OCI-LY3 (cell line): ENCODE measurements around the gene DSTN.
A peak's percentile ranks its signal among the peaks of the same experiment; 100 is the strongest.

ENCODE experiments used
- H2AFZ ChIP-seq: fragments of 200-600, 300-600 bp; shearing (Covaris generic); 2 replicates; pipeline ENCODE4 v1.6.0; 2014; ENCODE audit warnings: antibody characterized with exemption, low read depth, low read length
- H3K27ac ChIP-seq: fragments of 200-600, 300-600 bp; sonication (generic); 2 replicates; pipeline ENCODE4 v1.5.1; 2014; ENCODE audit warnings: mild to moderate bottlenecking, low read length, moderate library complexity, mixed read lengths
- H3K27me3 ChIP-seq: fragments of 200-600, 300-600 bp; sonication (generic); 2 replicates; pipeline ENCODE4 v1.6.1; 2014; ENCODE audit warnings: low read depth, low read length, mixed read lengths
- H3K36me3 ChIP-seq: fragments of 200-600, 300-600 bp; sonication (generic); replicated peaks from 2 replicates; pipeline ENCODE3; 2014; ENCODE audit warnings: low read depth, low read length, mixed read lengths
- H3K4me1 ChIP-seq: fragments of 300-600, 200-600 bp; sonication (generic); 2 replicates; pipeline ENCODE4 v1.6.1; 2014; ENCODE audit warnings: low read length, mixed read lengths
- H3K4me2 ChIP-seq: fragments of 200-600, 300-600 bp; sonication (generic); 2 replicates; pipeline ENCODE4 v1.6.1; 2014; ENCODE audit warnings: low read length, mixed read lengths
- H3K4me3 ChIP-seq: fragments of 300-600, 200-600 bp; sonication (generic); 2 replicates; pipeline ENCODE4 v1.5.1; 2014; ENCODE audit warnings: antibody characterized with exemption, mild to moderate bottlenecking, low read length, moderate library complexity
- H3K79me2 ChIP-seq: fragments of 300-600, 200-600 bp; shearing (Covaris generic); 2 replicates; pipeline ENCODE4 v1.6.1; 2014; ENCODE audit warnings: mild to moderate bottlenecking, low read length, mixed read lengths
- H3K9ac ChIP-seq: fragments of 300-600, 200-600 bp; shearing (Covaris generic); 2 replicates; pipeline ENCODE4 v1.6.0; 2014; ENCODE audit warnings: mild to moderate bottlenecking, low read length, moderate library complexity
- H3K9me3 ChIP-seq: fragments of 200-600, 300-600 bp; shearing (Covaris generic); 2 replicates; pipeline ENCODE4 v1.6.1; 2014; ENCODE audit warnings: low read length, mixed read lengths; ENCODE audit not compliant: insufficient read depth
- H4K20me1 ChIP-seq: fragments of 200-600, 300-600 bp; sonication (generic); 2 replicates; pipeline ENCODE4 v1.6.1; 2016; ENCODE audit warnings: low read length, mixed read lengths; ENCODE audit not compliant: insufficient read depth
- EZH2phosphoT487 ChIP-seq: fragments of 200-600 bp; shearing (Covaris generic); IDR thresholded peaks from 2 replicates; pipeline ENCODE4 v1.6.1; 2018; ENCODE audit warnings: antibody characterized with exemption, mixed run types, low read depth
- TF ChIP-seq, protein P1 (sequence below): fragments of 200-600, 300-600 bp; sonication (generic); IDR thresholded peaks from 2 replicates; pipeline ENCODE4 v1.5.1; 2014; ENCODE audit warnings: antibody characterized with exemption, low read length, low read depth

DSTN gene

GRCh38 chr20:17646961-17647301, 77.1 kb downstream of the DSTN start:
- Histone ChIP-seq H2AFZ (no peak overlapping the region), H3K4me2 (no peak overlapping the region), H3K27ac (no peak overlapping the region), H3K9ac (no peak overlapping the region), H4K20me1 (peaks cover 30% of the 10 kb centered on the region), H3K79me2 (no peaks in the 10 kb centered on the region), H3K9me3 (no peaks in the 10 kb centered on the region), H3K4me1 (peaks cover 18% of the 10 kb centered on the region), H3K4me3 (no peak overlapping the region), H3K36me3 (no peaks in the 10 kb centered on the region), H3K27me3 (no peaks in the 10 kb centered on the region)
- TF ChIP-seq, protein P1, sequence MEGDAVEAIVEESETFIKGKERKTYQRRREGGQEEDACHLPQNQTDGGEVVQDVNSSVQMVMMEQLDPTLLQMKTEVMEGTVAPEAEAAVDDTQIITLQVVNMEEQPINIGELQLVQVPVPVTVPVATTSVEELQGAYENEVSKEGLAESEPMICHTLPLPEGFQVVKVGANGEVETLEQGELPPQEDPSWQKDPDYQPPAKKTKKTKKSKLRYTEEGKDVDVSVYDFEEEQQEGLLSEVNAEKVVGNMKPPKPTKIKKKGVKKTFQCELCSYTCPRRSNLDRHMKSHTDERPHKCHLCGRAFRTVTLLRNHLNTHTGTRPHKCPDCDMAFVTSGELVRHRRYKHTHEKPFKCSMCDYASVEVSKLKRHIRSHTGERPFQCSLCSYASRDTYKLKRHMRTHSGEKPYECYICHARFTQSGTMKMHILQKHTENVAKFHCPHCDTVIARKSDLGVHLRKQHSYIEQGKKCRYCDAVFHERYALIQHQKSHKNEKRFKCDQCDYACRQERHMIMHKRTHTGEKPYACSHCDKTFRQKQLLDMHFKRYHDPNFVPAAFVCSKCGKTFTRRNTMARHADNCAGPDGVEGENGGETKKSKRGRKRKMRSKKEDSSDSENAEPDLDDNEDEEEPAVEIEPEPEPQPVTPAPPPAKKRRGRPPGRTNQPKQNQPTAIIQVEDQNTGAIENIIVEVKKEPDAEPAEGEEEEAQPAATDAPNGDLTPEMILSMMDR = no peak
- no peak for TF ChIP-seq EZH2phosphoT487

DNA sequence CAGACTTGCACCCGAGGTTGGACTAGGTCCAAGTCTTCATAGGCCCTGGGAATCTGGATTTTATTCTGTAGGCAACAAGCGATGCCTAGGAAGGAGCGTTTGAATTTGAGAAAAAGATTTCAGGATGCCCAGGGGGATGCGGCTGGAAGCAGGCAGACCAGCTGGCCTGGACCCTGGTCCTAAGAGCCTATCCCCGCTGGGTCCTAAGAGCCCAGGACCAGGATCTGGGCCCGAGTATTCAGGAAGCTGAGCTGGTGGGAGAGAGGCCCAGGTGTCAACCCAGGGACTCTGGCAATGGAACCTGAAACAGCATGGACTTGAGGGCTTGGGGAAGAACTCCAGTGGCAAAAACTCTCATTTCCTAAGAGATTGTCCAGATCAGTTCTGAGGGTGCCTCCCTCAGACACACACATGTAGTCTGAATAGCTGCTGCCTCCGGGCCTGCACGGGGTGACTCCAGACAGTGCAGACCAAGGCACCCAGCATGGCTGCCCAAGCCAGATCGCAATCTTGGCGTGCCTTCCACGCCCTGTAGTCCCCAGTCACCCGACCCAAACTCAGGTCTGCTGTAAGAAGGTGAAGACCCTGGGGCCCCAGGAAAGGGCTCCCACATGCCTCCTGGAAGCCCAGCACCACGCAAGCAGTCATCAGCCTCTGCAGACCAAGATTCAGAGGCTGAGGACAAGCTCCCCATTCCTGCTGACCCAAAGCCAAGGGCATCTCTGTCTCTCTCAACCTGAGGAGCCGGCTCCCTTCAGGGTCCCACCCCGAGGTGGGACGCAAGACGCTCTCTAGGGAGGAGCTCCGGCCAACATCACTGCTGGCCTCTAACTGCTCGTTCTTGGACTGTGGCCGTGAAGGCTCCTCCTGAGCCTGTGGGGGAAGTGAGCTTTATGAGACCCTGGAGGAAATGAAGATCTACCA, 77.8 kb downstream of the DSTN start:
- no peaks in the 10 kb centered on the region for H3K9me3 ChIP-seq
- no peak overlapping the region for H3K4me3 ChIP-seq
- no peaks in the 10 kb centered on the region for H3K79me2 ChIP-seq
- H3K27ac ChIP-seq = no peak overlapping the region
- H3K9ac ChIP-seq = no peak overlapping the region
- H3K4me2 ChIP-seq = no peak overlapping the region
- no peak for TF ChIP-seq EZH2phosphoT487
- TF ChIP-seq, protein P1 = no peak
- H4K20me1 ChIP-seq = peaks cover 30% of the 10 kb centered on the region
- no peaks in the 10 kb centered on the region for H3K27me3 ChIP-seq
- no peaks in the 10 kb centered on the region for H3K36me3 ChIP-seq
- peaks cover 18% of the 10 kb centered on the region for H3K4me1 ChIP-seq
- no peak overlapping the region for H2AFZ ChIP-seq

DNA sequence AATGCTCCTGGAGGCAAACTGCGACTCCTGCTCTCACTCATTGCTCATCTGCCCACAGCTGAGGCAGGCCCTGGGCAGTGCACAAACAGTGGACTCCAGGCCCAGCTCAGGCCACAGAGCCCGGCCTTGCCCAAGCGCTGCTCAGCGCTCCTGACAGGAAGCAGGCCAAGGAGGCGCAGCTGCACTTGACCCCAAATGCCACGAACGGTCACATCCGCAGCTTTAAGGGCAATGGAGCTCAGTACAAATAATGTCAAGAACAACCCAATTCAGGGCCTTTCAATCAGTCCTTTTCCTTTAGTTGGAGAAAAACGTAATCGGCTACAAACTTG, 78.4 kb downstream of the DSTN start:
- Histone ChIP-seq H3K27me3 (no peaks in the 10 kb centered on the region), H2AFZ (no peak overlapping the region), H3K36me3 (no peaks in the 10 kb centered on the region), H3K79me2 (no peaks in the 10 kb centered on the region), H3K27ac (no peak overlapping the region), H3K9ac (no peak overlapping the region), H3K9me3 (no peaks in the 10 kb centered on the region), H3K4me1 (peaks cover 18% of the 10 kb centered on the region), H3K4me2 (no peak overlapping the region), H4K20me1 (peaks cover 30% of the 10 kb centered on the region), H3K4me3 (no peak overlapping the region)
- no peak for TF ChIP-seq EZH2phosphoT487
- TF ChIP-seq, protein P1 = no peak

DNA sequence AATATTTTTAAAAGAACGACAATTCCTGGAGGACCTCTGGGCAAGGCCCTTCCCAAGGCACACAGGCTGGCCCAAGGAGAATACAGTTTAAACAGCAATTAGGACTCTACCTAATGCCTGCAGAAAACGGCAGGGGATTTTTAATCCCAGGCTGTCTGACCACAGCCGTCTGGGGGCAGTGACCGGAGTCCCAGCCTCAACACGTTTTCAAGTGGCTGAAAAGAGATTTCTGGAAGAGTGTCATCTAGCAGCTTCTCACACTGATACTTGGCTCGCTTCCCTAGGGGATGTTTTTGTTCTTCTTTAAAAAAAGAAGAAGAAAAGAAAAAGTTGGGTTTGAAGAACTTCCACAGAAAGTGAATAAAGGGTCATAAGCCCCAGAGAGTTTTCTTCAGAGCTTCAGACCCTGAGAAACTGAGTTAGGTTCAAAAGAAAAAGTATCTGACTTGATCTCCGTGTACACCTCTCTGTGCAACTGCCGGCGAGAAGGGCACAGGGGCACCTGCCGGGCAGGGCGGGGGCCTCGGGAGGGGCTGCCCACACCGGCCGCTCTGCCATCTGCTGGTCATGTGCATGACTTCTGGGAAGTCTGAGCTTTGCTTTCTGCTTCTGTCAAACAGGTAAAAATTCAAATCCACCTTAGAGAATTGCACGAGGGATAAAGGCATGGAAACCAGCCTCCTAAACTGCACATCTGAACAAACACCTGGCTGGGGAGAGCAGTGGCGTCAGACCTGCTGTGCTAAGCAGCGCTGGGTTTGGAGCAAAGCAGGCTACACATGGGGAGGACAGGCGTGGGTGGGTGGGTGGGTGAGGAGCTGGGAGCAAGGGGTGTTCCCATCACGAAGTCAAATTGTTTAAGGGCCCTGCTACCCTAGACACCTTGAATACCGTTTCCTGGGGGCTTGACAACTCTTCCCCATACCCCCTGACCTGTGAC, 79.2 kb downstream of the DSTN start:
- H3K9ac ChIP-seq = no peak overlapping the region
- H3K4me2 ChIP-seq = peak overlapping the region; percentile 46
- peaks cover 23% of the 10 kb centered on the region for H4K20me1 ChIP-seq
- H3K9me3 ChIP-seq = no peaks in the 10 kb centered on the region
- no peak overlapping the region for H3K27ac ChIP-seq
- no peak overlapping the region for H2AFZ ChIP-seq
- H3K4me3 ChIP-seq = no peak overlapping the region
- H3K27me3 ChIP-seq = no peaks in the 10 kb centered on the region
- peaks cover 14% of the 10 kb centered on the region for H3K4me1 ChIP-seq
- H3K79me2 ChIP-seq = no peaks in the 10 kb centered on the region
- TF ChIP-seq, protein P1 = peak; percentile 80
- no peak for TF ChIP-seq EZH2phosphoT487
- no peaks in the 10 kb centered on the region for H3K36me3 ChIP-seq
